T47D (cell line): Measurements from ENCODE around the gene FAM168A.

ENCODE experiments used
- DNase-seq, 2 experiments: peaks; one replicate each; pipeline versions ENCODE4 v3.0.0 to v3.0.0-alpha.2; 2011 to 2012; ENCODE audit warnings: low read depth in 1 of 2, low spot score in 1 of 2
- JUND ChIP-seq: IDR thresholded peaks from 2 replicates; pipeline ENCODE4 v1.6.1; 2012; ENCODE audit warnings: low read depth
- in situ Hi-C: cut with HindIII; loops from 2 replicates; pipeline ENCODE4 v1.10.0; 2016; ENCODE audit warnings: low sequenced_read_pairs, low pct_unique_long_range_greater_than_20kb

FAM168A gene

GRCh38 chr11:73393479-73394415 lies 204.2 kb downstream of the FAM168A start:
- peak; percentile 88 to 98 for DNase-seq
- no peak for TF ChIP-seq JUND
- in situ Hi-C loops = no loop called here

DNA sequence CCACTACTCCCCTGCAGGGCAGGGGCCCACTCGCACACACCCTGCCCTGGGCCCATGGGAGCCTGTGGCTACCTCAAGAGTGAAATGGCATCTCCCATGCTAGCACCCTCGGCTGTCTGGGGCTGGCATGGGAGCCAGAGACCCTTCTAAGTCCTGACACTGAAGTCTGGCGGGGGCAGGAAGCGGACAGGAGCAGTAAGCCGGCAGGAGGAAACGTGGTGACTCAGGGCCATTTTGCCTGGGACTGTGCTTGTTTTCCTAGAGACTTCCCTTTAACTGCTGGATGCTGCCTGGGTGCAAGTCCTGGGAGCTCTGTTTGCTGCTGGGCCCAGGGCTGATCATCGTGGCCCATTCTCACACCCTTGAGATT lies 204.9 kb downstream of the FAM168A start:
- no peak for TF ChIP-seq JUND
- in situ Hi-C loops = no loop called here
- no peak for DNase-seq

- in situ Hi-C loops = no loop called here
- TF ChIP-seq JUND = no peak
- DNase-seq = no peak
Measured at GRCh38 chr11:73392108-73393010, 205.6 kb downstream of the FAM168A start.

DNA sequence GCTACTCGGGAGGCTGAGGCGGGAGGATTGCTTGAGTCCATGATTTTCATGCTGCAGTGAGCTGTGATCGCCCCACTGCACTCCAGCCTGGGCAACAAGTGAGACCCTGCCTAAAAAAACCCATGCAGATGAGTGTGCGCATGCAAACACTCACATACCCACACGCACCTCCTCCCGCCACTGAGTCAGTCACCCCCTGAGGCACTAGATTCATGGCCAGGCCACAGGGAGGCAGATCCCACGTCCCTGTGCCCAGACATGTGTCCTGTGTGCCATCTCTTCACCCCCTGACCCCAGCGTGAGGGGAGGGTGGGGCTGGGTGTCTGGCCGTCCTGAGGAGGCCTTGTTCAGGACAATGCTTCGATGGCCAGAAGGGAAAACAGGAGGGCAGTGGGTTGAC lies 206.2 kb downstream of the FAM168A start:
- TF ChIP-seq JUND = no peak
- in situ Hi-C loops = no loop called here
- no peak for DNase-seq

DNA sequence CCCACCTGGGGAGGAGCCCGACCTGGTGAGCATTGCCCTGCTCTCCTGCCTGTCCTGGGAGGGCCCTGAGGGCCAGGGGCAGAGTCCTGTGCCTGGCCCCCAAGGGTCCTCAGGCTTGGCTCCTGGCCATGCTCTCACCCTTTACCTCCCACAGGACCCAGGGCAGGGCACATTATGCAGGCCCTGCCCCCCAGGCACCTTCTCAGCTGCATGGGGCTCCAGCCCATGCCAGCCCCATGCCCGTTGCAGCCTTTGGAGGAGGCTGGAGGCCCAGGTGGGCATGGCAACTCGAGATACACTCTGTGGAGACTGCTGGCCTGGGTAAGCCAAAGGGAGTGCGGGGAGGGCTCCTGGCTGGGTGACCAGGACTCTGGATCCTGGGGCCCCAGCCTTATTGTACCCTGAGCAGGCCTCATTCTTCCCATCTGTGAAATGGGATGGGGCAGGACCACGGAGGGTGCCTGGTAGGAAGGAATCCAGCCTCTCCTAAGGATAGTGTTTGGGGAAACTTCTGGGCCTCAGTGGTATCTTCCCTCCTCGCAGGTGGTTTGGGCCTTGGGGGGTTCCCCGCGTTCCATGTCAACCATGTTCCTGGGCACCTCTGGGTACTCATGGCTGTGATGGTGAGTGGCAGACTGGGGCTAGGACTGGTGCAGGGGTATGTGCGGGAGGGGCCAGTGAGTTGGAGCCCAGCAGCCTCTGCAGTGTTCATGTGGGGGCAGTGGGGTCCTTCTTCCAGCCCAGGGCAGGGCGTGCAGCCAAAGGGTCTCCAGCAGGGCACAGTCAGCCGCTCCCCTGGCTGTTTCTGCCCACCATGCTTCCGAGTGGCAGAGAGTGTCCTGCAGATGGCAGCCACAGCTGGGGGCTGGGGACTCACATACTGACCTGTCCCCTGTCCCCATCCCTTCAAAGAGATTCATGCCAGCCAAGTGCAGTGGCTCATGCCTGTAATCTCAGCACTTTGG lies 207.0 kb downstream of the FAM168A start:
- in situ Hi-C loops = no loop called here
- no peak for DNase-seq
- no peak for TF ChIP-seq JUND

GRCh38 chr11:73389916-73390315 lies 208.0 kb downstream of the FAM168A start:
- in situ Hi-C loops = no loop called here
- TF ChIP-seq JUND = no peak
- DNase-seq = no peak

- no peak for TF ChIP-seq JUND
- DNase-seq = no peak
- in situ Hi-C loops = no loop called here
Measured at GRCh38 chr11:73389134-73389525, 208.8 kb downstream of the FAM168A start.

DNA sequence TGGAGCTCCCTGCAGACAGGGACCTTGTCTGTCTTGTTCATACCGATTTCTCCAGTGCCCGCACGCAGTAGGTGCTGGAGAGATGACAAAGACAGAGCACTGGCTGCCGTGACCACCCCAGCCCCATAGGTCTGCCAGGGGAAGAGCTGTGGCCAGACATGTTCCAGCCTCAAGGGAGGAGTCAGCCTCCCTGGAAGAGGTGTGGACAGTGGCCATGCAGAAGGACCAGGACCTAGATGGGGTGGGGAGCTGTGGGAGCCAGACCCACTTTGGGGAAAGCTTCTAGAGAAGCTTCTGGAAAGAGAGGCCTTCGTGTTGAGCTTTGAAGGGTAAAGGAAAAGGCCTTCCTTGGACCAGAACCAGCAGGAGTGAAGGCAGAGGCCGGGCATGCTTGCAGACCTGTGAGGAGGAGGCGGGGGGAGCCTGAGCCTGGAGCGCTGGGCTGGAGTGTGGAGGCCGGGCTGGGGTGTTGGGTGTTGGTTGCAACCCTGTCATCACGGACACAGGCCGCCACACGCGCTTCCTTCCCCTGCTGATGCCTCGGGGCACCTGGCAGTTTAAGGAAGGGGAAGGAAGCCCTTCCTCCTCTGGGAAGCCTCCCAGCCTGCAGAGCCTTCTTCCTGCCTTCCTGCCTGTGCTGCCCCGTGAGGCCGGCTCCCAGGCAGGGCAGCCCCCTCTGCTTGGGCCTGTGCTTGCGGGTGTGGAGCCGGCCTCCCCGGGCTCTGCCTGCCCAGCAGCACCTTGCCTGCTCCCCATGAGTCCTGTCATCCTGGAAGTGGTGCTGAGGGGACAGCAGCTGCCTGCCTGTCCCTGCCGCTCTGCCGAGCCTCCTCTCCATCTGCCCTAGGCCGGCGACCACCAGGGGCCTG lies 209.4 kb downstream of the FAM168A start:
- in situ Hi-C loops = no loop called here

GRCh38 chr11:73387594-73388264 lies 210.2 kb downstream of the FAM168A start:
- no peak for DNase-seq
- in situ Hi-C loops = no loop called here
- no peak for TF ChIP-seq JUND

More for the DNA sequence above, 209.4 kb downstream of the FAM168A start:
- DNase-seq = no peak
- no peak for TF ChIP-seq JUND

DNA sequence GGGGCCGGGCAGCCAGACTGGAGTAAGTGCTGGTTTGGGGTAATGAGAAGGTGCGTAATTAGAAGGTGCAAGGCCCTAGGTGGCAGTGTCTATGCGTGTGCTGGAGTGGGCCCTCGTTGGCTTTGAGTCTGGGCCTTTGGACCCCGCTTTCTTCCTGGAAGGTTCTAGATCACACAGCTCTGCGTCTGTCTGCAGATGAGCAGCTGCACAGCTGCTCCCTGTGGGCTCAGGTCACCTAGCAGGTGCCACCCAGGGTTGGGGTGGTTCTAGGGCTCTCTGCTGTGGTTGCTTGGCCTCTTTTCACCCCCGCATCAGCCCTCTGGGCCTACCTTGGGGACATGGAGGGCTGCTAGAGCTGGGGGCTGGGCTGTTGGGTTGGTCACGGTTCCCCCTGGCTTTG lies 211.4 kb downstream of the FAM168A start:
- no peak for TF ChIP-seq JUND
- in situ Hi-C loops = no loop called here
- DNase-seq = no peak

- DNase-seq = no peak
- in situ Hi-C loops = no loop called here
- no peak for TF ChIP-seq JUND
Measured at GRCh38 chr11:73386016-73386415, 211.9 kb downstream of the FAM168A start.
